ENCODE results near the gene DPPA4.
"Not testable (repeated sequence)": the region's sequence is repeated elsewhere in the genome, so short reads cannot be mapped to it uniquely, and the experiment has no call there.

DPPA4 gene

GRCh38 chr3:109372639-109373038 lies 35.3 kb upstream of the DPPA4 start:
- in situ Hi-C loops (cut with HindIII; ENCODE audit: low sequenced_read_pairs), result no loop called here
- H3K4me3 ChIP-seq (ENCODE audit: low read depth, low read length), result no peak overlapping the region
- TF ChIP-seq CTCF (IDR thresholded peaks at IDR 0.05; ENCODE audit: low read depth, low read length, missing control alignments), result no peak
- DNase-seq (ENCODE audit: low read depth), result no peak

GRCh38 chr3:109369510-109369909 lies 32.2 kb upstream of the DPPA4 start:
- in situ Hi-C loops (cut with HindIII; ENCODE audit: low sequenced_read_pairs), result no loop called here
- TF ChIP-seq CTCF (IDR thresholded peaks at IDR 0.05; ENCODE audit: low read depth, low read length, missing control alignments), result no peak
- no peak overlapping the region for H3K4me3 ChIP-seq (ENCODE audit: low read depth, low read length)
- DNase-seq (ENCODE audit: low read depth), result no peak

- in situ Hi-C loops (cut with HindIII; ENCODE audit: low sequenced_read_pairs), result no loop called here
- no peak for TF ChIP-seq CTCF (IDR thresholded peaks at IDR 0.05; ENCODE audit: low read depth, low read length, missing control alignments)
- no peak for DNase-seq (ENCODE audit: low read depth)
- H3K4me3 ChIP-seq (ENCODE audit: low read depth, low read length), result no peak overlapping the region
Observed at GRCh38 chr3:109364088-109364487, 26.7 kb upstream of the DPPA4 start.

- no peak for DNase-seq (ENCODE audit: low read depth)
- no peak overlapping the region for H3K4me3 ChIP-seq (ENCODE audit: low read depth, low read length)
- in situ Hi-C loops (cut with HindIII; ENCODE audit: low sequenced_read_pairs), result no loop called here
- TF ChIP-seq CTCF (IDR thresholded peaks at IDR 0.05; ENCODE audit: low read depth, low read length, missing control alignments), result no peak
Observed at GRCh38 chr3:109363634-109364033, 26.3 kb upstream of the DPPA4 start.

- in situ Hi-C loops (cut with HindIII; ENCODE audit: low sequenced_read_pairs), result no loop called here
- no peak for TF ChIP-seq CTCF (IDR thresholded peaks at IDR 0.05; ENCODE audit: low read depth, low read length, missing control alignments)
- no peak for DNase-seq (ENCODE audit: low read depth)
- no peak overlapping the region for H3K4me3 ChIP-seq (ENCODE audit: low read depth, low read length)
Observed at GRCh38 chr3:109362823-109363222, 25.5 kb upstream of the DPPA4 start.

GRCh38 chr3:109358809-109359208 lies 21.5 kb upstream of the DPPA4 start:
- in situ Hi-C loops (cut with HindIII; ENCODE audit: low sequenced_read_pairs); H3K4me3 ChIP-seq (ENCODE audit: low read depth, low read length); DNase-seq (ENCODE audit: low read depth): not testable (repeated sequence)

GRCh38 chr3:109356442-109357155 lies 19.3 kb upstream of the DPPA4 start:
- no peak for TF ChIP-seq CTCF (IDR thresholded peaks at IDR 0.05; ENCODE audit: low read depth, low read length, missing control alignments)
- in situ Hi-C loops (cut with HindIII; ENCODE audit: low sequenced_read_pairs), result no loop called here
- H3K4me3 ChIP-seq (ENCODE audit: low read depth, low read length), result no peak overlapping the region
- DNase-seq (ENCODE audit: low read depth), result no peak
